CD8-positive, alpha-beta memory T cell (primary cell): ENCODE data around the gene MYB. TPM values are rescaled to one million over a fixed set of nuclear protein-coding genes. Genes with fewer than 3 reads are reported as not detected.
A peak's percentile ranks its signal among the peaks of the same experiment; 100 is the strongest.

Experiments
- CTCF ChIA-PET: fragments of 350-600 bp; sonication (Branson Sonifier 250); formaldehyde crosslinking; loops from one replicate; lab custom pipeline; 2021; ENCODE audit warnings: antibody characterized with exemption; lab: Charles Lee
- POLR2A ChIA-PET: fragments of 350-600 bp; sonication (Branson Sonifier 250); formaldehyde crosslinking; loops from one replicate; lab custom pipeline; 2021; ENCODE audit warnings: antibody characterized with exemption; lab: Charles Lee
- DNase-seq, 5 donors: peaks; one replicate each; pipeline versions ENCODE4 v3.0.0 to v3.0.0-alpha.2; 2020 to 2022; ENCODE audit warnings: mixed read lengths in 1 of 5
- H3K27ac ChIP-seq: one replicate; pipeline ENCODE4 v1.7.0; 2013; ENCODE audit warnings: low read depth, mild to moderate bottlenecking, low read length, moderate library complexity
- H3K27me3 ChIP-seq: 2 replicates; pipeline ENCODE4 v1.7.0; 2013; ENCODE audit warnings: low read length, mild to moderate bottlenecking; ENCODE audit not compliant: insufficient read depth, poor library complexity, severe bottlenecking
- H3K36me3 ChIP-seq: 2 replicates; pipeline ENCODE4 v1.7.0; 2013; ENCODE audit warnings: mild to moderate bottlenecking, low read length, moderate library complexity; ENCODE audit not compliant: insufficient read depth
- H3K4me1 ChIP-seq: 2 replicates; pipeline ENCODE4 v1.7.0; 2013; ENCODE audit warnings: mild to moderate bottlenecking, low read length, moderate library complexity; ENCODE audit not compliant: insufficient read depth
- H3K4me3 ChIP-seq: 2 replicates; pipeline ENCODE4 v1.7.0; 2013; ENCODE audit warnings: mild to moderate bottlenecking, low read length
- H3K9me3 ChIP-seq: 2 replicates; pipeline ENCODE4 v1.7.0; 2013; ENCODE audit warnings: mild to moderate bottlenecking, low read length
- H3K27ac Mint-ChIP-seq, 8 donors: one replicate each; pipeline ENCODE4 v1.8.0; 2020 to 2021; ENCODE audit warnings: mixed read lengths in 8 of 8, mild to moderate bottlenecking in 6 of 8, inconsistent platforms in 3 of 8, moderate library complexity in 3 of 8
- H3K27me3 Mint-ChIP-seq, 2 donors: one replicate each; pipeline ENCODE4 v1.8.0; 2020 to 2021; ENCODE audit warnings: mixed read lengths in 2 of 2, mild to moderate bottlenecking in 1 of 2, moderate library complexity in 1 of 2
- H3K36me3 Mint-ChIP-seq, 3 donors: one replicate each; pipeline ENCODE4 v1.8.0; 2020 to 2021; ENCODE audit warnings: mixed read lengths in 3 of 3, inconsistent platforms in 1 of 3, mild to moderate bottlenecking in 1 of 3
- H3K4me1 Mint-ChIP-seq, 3 donors: one replicate each; pipeline ENCODE4 v1.8.0; 2020 to 2021; ENCODE audit warnings: mixed read lengths in 3 of 3, inconsistent platforms in 1 of 3, mild to moderate bottlenecking in 1 of 3
- H3K4me3 Mint-ChIP-seq, 7 donors: one replicate each; pipeline ENCODE4 v1.8.0; 2020 to 2021; ENCODE audit warnings: mixed read lengths in 7 of 7, mild to moderate bottlenecking in 6 of 7, moderate library complexity in 4 of 7, inconsistent platforms in 2 of 7
- H3K9me3 Mint-ChIP-seq, 5 donors: one replicate each; pipeline ENCODE4 v1.8.0; 2020 to 2022; ENCODE audit warnings: mixed read lengths in 5 of 5, mild to moderate bottlenecking in 3 of 5, moderate library complexity in 2 of 5, inconsistent platforms in 1 of 5
- polyA plus RNA-seq: library from polyadenylated mRNA; unstranded; fragments of 300-500 nt; fragmentation: Illumina TruSeq; gene quantifications from one replicate; pipeline ENCODE4 v1.2.3, GENCODE V29; 2021
- total RNA-seq, 2 experiments: library from RNA; stranded (reverse); gene quantifications; one replicate each; pipeline ENCODE4 v1.2.3, GENCODE V29; 2021

The MYB gene
- total and polyA plus RNA-seq, 3 experiments from 2014 or later, result 1.3 to 44.2 (median 42.3) TPM

- Histone ChIP-seq H3K4me3 (peak overlapping the region; percentile 55), H3K27ac (no peak overlapping the region), H3K4me1 (peaks cover 18% of the 10 kb centered on the region), H3K27me3 (no peaks in the 10 kb centered on the region), H3K9me3 (no peaks in the 10 kb centered on the region), H3K36me3 (no peaks in the 10 kb centered on the region)
- POLR2A ChIA-PET, result no interaction called here
- peak overlapping the region; percentile 49 to 85 (median 80) for H3K4me3 Mint-ChIP-seq
- H3K27me3 Mint-ChIP-seq, result no peaks in the 10 kb centered on the region
- no peaks in the 10 kb centered on the region for H3K9me3 Mint-ChIP-seq
- H3K27ac Mint-ChIP-seq, result peak overlapping the region in 5 of 8 donors; percentile 15 to 91 (median 44)
- peaks cover 0 to 3% (median 0%) of the 10 kb centered on the region in 3 donors for H3K36me3 Mint-ChIP-seq
- peak in 1 of 5 donors; percentile 46 for DNase-seq
- peaks cover 28 to 36% (median 36%) of the 10 kb centered on the region in 3 donors for H3K4me1 Mint-ChIP-seq
- CTCF ChIA-PET, result interaction anchor here (1.1 kb wide), 2 partner anchors 9 to 25 kb away, joined by 4 to 6 read pairs; no protein-coding TSS in a partner anchor
These were observed 28.7 kb downstream of the MYB start for GRCh38 chr6:135209803-135210202.

GRCh38 chr6:135210632-135211305 is 29.7 kb downstream of the MYB start:
- H3K4me1 ChIP-seq, result peaks cover 18% of the 10 kb centered on the region
- H3K4me3 ChIP-seq, result peak overlapping the region; percentile 55
- Mint-ChIP-seq H3K27me3 (no peaks in the 10 kb centered on the region), H3K27ac (peak overlapping the region in 2 of 8 donors; percentile 43 to 66), H3K36me3 (peaks cover 0 to 3% (median 0%) of the 10 kb centered on the region in 3 donors), H3K9me3 (no peaks in the 10 kb centered on the region), H3K4me1 (peaks cover 28 to 36% (median 36%) of the 10 kb centered on the region in 3 donors), H3K4me3 (peak overlapping the region in 5 of 7 donors; percentile 75 to 85 (median 80))
- CTCF ChIA-PET, result interaction anchor here (1.5 kb wide), 1 partner anchor 8 kb away, joined by 4 read pairs; no protein-coding TSS in a partner anchor
- no peak for DNase-seq
- H3K36me3 ChIP-seq, result no peaks in the 10 kb centered on the region
- H3K9me3 ChIP-seq, result no peaks in the 10 kb centered on the region
- H3K27ac ChIP-seq, result no peak overlapping the region
- POLR2A ChIA-PET, result no interaction called here
- H3K27me3 ChIP-seq, result no peaks in the 10 kb centered on the region

- Histone ChIP-seq H3K27ac (no peak overlapping the region), H3K36me3 (no peaks in the 10 kb centered on the region), H3K9me3 (no peaks in the 10 kb centered on the region), H3K4me3 (no peak overlapping the region), H3K27me3 (no peaks in the 10 kb centered on the region), H3K4me1 (peaks cover 18% of the 10 kb centered on the region)
- ChIA-PET CTCF (interaction anchor here (1.5 kb wide), 1 partner anchor 9 kb away, joined by 4 read pairs; no protein-coding TSS in a partner anchor), POLR2A (no interaction called here)
- H3K9me3 Mint-ChIP-seq, result no peaks in the 10 kb centered on the region
- no peak for DNase-seq
- peak overlapping the region in 1 of 7 donors; percentile 82 for H3K4me3 Mint-ChIP-seq
- H3K27me3 Mint-ChIP-seq, result no peaks in the 10 kb centered on the region
- H3K36me3 Mint-ChIP-seq, result peaks cover 0 to 3% (median 0%) of the 10 kb centered on the region in 3 donors
- peaks cover 28 to 36% (median 36%) of the 10 kb centered on the region in 3 donors for H3K4me1 Mint-ChIP-seq
- peak overlapping the region in 1 of 8 donors; percentile 43 for H3K27ac Mint-ChIP-seq
These were observed 30.2 kb downstream of the MYB start for GRCh38 chr6:135211306-135211702.

GRCh38 chr6:135212020-135212806 is 31.1 kb downstream of the MYB start:
- H3K4me1 ChIP-seq, result peaks cover 18% of the 10 kb centered on the region
- H3K9me3 ChIP-seq, result no peaks in the 10 kb centered on the region
- no peaks in the 10 kb centered on the region for H3K36me3 ChIP-seq
- H3K27me3 ChIP-seq, result no peaks in the 10 kb centered on the region
- Mint-ChIP-seq H3K27ac (peak overlapping the region in 4 of 8 donors; percentile 21 to 51 (median 38)), H3K4me3 (peak overlapping the region in 5 of 7 donors; percentile 5 to 59 (median 13)), H3K27me3 (peaks cover 0 to 1% of the 10 kb centered on the region in 2 donors), H3K36me3 (peaks cover 0 to 3% (median 0%) of the 10 kb centered on the region in 3 donors), H3K9me3 (no peaks in the 10 kb centered on the region), H3K4me1 (peaks cover 28 to 36% (median 36%) of the 10 kb centered on the region in 3 donors)
- no peak for DNase-seq
- no peak overlapping the region for H3K27ac ChIP-seq
- H3K4me3 ChIP-seq, result no peak overlapping the region
- CTCF ChIA-PET, result interaction anchor here (1.0 to 1.7 kb wide), 3 partner anchors 10 to 17 kb away, joined by 3 to 4 read pairs (median 4); no protein-coding TSS in a partner anchor
- POLR2A ChIA-PET, result no interaction called here

GRCh38 chr6:135212935-135213334 is 31.8 kb downstream of the MYB start:
- POLR2A ChIA-PET, result no interaction called here
- CTCF ChIA-PET, result interaction anchor here (0.6 to 1.7 kb wide), 3 partner anchors 15 to 18 kb away, joined by 3 to 4 read pairs (median 3); no protein-coding TSS in a partner anchor
- no peaks in the 10 kb centered on the region for H3K27me3 ChIP-seq
- DNase-seq, result peak in 1 of 5 donors; percentile 25
- H3K4me3 ChIP-seq, result no peak overlapping the region
- Mint-ChIP-seq H3K9me3 (no peaks in the 10 kb centered on the region), H3K4me1 (peaks cover 28 to 36% (median 36%) of the 10 kb centered on the region in 3 donors), H3K27me3 (peaks cover 0 to 1% of the 10 kb centered on the region in 2 donors), H3K4me3 (peak overlapping the region in 4 of 7 donors; percentile 2 to 59 (median 9)), H3K27ac (peak overlapping the region in 5 of 8 donors; percentile 21 to 67 (median 37)), H3K36me3 (peaks cover 0 to 3% (median 1%) of the 10 kb centered on the region in 3 donors)
- H3K9me3 ChIP-seq, result no peaks in the 10 kb centered on the region
- peaks cover 18% of the 10 kb centered on the region for H3K4me1 ChIP-seq
- H3K27ac ChIP-seq, result no peak overlapping the region
- H3K36me3 ChIP-seq, result no peaks in the 10 kb centered on the region

- Histone ChIP-seq H3K4me3 (no peak overlapping the region), H3K27ac (no peak overlapping the region), H3K4me1 (peaks cover 18% of the 10 kb centered on the region), H3K36me3 (no peaks in the 10 kb centered on the region), H3K9me3 (no peaks in the 10 kb centered on the region), H3K27me3 (no peaks in the 10 kb centered on the region)
- Mint-ChIP-seq H3K36me3 (peaks cover 0 to 3% (median 1%) of the 10 kb centered on the region in 3 donors), H3K4me1 (peaks cover 28 to 36% (median 36%) of the 10 kb centered on the region in 3 donors), H3K4me3 (no peak overlapping the region), H3K27ac (peak overlapping the region in 1 of 8 donors; percentile 8), H3K27me3 (peaks cover 0 to 1% of the 10 kb centered on the region in 2 donors), H3K9me3 (no peaks in the 10 kb centered on the region)
- no peak for DNase-seq
- POLR2A ChIA-PET, result no interaction called here
- CTCF ChIA-PET, result interaction anchor here (0.6 to 1.0 kb wide), 2 partner anchors 14 to 18 kb away, joined by 3 read pairs; no protein-coding TSS in a partner anchor
These were observed 32.5 kb downstream of the MYB start for GRCh38 chr6:135213616-135214015.

- Mint-ChIP-seq H3K4me3 (no peak overlapping the region), H3K9me3 (no peaks in the 10 kb centered on the region), H3K4me1 (peaks cover 23 to 26% (median 24%) of the 10 kb centered on the region in 3 donors), H3K27ac (no peak overlapping the region), H3K27me3 (peaks cover 0 to 1% of the 10 kb centered on the region in 2 donors), H3K36me3 (peaks cover 3 to 7% (median 4%) of the 10 kb centered on the region in 3 donors)
- ChIA-PET CTCF (no interaction called here), POLR2A (no interaction called here)
- no peak overlapping the region for H3K4me3 ChIP-seq
- H3K4me1 ChIP-seq, result peaks cover 17% of the 10 kb centered on the region
- no peak for DNase-seq
- no peaks in the 10 kb centered on the region for H3K9me3 ChIP-seq
- no peak overlapping the region for H3K27ac ChIP-seq
- no peaks in the 10 kb centered on the region for H3K27me3 ChIP-seq
- no peaks in the 10 kb centered on the region for H3K36me3 ChIP-seq
These were observed 34.1 kb downstream of the MYB start for GRCh38 chr6:135215160-135215559.
